HG02588 (cell line): ENCODE data around the gene EXOC6.

ENCODE experiments used
- ATAC-seq: cut with Tn5 transposase; IDR thresholded peaks from one replicate; pipeline ENCODE4 v1.9.1; 2021; ENCODE audit warnings: mild to moderate bottlenecking, moderate library complexity; ENCODE audit not compliant: unreplicated experiment

EXOC6 gene

DNA sequence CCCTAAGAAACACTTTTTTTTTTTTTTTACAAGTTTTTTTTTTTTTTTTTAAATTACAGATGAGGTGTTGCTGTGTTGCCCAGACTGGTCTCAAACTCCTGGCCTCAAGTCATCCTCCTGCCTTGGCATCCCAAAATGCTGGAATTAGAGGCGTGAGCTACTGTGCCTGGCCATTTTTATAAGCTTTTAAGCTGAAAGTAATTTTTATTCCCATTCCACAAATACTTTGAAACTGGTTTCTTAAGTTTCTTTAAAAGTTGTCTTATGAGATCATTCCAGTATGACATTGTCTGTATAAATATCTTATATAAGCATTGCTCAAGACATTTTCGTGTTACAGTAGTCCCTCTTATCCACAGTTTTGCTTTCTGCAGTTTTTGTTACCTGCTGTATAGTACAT is 150.9 kb downstream of the EXOC6 start:
- no peak for ATAC-seq

GRCh38 chr10:93006435-93007039 is 158.2 kb downstream of the EXOC6 start:
- ATAC-seq = no peak

- no peak for ATAC-seq
Observed at GRCh38 chr10:93015722-93016121, 167.4 kb downstream of the EXOC6 start.

- ATAC-seq = no peak
Observed at GRCh38 chr10:93023013-93023650, 174.8 kb downstream of the EXOC6 start.

DNA sequence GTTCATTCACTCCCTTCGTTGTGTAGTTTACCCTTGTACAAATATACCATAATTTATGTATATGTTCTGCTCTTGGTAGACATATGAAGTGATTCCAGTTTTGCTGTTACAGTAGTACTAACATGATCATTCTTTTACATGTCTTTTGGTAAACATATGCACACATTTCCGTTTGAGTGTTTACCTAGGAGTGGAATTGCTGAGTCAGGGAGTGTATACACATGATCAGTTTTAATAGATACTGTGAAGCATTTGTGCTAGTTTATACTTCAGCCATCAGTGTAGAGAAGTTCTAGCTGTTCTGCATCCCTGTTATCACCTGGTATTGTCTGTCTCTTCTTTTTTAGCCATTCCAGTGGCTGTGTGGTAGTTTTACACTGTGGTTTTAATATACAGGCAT is 177.8 kb downstream of the EXOC6 start:
- ATAC-seq = no peak

DNA sequence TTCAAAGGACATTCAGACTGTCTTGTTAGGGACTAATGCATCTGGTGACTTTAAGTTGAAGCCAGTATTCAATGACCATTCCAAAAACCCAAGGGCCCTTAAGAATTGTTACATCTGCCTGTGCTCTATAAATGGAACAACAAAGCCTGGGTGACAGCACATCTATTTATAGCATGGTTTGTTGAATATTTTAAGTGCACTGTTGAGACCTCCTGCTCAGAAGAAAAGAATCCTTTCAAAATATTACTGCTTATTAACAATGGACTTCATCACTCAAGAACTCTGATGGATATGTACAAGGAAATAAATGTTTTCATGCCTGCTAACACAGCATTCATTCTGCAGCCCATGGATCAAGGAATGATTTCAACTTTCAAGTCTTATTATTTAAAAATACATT is 179.2 kb downstream of the EXOC6 start:
- no peak for ATAC-seq

DNA sequence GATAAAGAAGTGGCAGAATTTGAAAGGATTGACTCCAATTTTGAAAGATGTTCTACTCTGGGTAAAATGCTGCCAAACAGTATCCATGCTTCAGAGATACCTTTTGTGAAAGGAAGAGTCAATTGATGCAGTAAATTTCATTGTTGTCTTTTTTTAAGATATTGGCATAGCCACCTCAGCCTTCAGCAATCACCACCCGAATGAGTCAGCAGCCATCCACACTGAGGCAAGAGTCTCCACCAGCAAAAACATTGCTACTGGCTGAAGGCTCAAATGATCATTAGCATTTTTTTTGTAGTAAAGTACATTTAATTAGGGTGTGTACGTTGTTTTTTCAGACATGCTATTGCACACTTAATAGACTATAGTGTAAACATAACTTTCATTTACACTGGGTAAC is 180.6 kb downstream of the EXOC6 start:
- ATAC-seq = no peak

GRCh38 chr10:93030409-93030808 is 182.1 kb downstream of the EXOC6 start:
- ATAC-seq = no peak

DNA sequence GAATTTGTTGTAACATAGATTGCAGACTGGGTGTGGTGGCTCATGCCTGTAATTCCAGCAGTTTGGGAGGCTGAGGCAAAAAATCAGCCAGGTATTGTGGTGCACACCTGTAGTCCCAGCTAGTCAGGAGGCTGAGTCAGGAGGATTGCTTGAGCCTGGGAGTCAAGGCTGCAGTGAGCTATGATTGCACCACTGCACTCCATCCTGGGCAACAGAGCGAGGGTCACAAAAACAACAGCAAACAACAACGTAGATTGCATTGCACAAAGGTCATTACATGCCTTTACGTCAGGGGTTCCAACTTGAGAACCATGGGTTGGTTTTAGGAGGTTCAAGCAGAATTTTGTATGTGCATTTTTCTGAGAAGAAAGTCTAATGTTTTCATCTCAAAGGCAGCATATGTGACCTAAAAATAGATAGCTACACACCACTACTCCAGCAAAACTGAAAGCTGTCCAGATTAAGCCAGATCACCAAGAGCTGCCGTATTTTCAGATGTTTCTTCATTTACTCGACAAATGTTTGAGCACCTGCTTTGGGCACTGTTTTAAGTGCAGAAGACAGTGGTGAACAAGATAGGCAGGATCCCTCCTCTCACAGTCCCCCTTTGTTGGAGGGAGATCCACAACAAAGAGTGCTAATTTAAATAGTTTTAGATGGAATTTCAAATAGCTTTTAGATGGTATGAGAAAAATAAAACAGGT is 183.9 kb downstream of the EXOC6 start:
- ATAC-seq = no peak

GRCh38 chr10:93032809-93033137 is 184.5 kb downstream of the EXOC6 start:
- ATAC-seq = no peak

GRCh38 chr10:93034426-93034825 is 186.1 kb downstream of the EXOC6 start:
- ATAC-seq = no peak

DNA sequence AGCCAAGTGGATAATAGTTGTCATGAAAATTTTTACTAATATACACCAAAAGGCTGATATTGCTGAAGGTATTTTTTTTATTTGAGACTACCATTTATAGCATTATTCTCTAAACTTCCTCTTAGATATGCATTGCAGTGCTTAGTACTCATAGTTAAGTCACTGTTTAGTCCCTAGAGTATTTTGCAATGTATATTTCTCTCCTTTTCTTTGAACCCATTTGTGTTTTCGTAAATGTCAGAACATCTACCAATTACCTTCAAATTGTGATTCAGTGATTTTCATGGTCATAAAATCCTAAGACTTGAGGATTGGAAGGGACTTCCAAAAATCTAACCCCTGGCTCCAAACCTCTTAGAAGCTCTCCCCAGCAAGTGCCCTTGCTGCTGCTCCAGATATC is 190.8 kb downstream of the EXOC6 start:
- ATAC-seq = no peak

- ATAC-seq = no peak
Observed at GRCh38 chr10:93039721-93040120, 191.4 kb downstream of the EXOC6 start.

DNA sequence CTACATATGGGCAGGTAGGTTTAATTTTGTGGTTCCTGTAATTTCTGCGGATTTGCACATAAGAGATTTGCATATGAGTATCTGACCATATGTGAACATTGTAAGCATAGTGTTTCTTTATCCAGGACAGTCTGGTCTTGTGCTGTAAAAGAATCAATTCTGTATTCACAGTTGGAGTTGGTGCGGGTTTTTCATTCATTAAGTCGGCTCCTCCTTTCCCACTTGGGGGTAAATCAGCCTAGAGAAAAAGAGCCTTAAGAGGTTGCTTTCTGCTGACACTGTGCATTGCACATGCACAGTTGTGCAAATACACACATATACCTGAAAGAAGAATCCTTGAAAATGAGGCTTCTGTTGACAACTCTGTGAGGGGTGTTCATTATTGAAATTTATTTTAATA is 206.2 kb downstream of the EXOC6 start:
- ATAC-seq = no peak

GRCh38 chr10:93058139-93058538 is 209.8 kb downstream of the EXOC6 start:
- no peak for ATAC-seq

DNA sequence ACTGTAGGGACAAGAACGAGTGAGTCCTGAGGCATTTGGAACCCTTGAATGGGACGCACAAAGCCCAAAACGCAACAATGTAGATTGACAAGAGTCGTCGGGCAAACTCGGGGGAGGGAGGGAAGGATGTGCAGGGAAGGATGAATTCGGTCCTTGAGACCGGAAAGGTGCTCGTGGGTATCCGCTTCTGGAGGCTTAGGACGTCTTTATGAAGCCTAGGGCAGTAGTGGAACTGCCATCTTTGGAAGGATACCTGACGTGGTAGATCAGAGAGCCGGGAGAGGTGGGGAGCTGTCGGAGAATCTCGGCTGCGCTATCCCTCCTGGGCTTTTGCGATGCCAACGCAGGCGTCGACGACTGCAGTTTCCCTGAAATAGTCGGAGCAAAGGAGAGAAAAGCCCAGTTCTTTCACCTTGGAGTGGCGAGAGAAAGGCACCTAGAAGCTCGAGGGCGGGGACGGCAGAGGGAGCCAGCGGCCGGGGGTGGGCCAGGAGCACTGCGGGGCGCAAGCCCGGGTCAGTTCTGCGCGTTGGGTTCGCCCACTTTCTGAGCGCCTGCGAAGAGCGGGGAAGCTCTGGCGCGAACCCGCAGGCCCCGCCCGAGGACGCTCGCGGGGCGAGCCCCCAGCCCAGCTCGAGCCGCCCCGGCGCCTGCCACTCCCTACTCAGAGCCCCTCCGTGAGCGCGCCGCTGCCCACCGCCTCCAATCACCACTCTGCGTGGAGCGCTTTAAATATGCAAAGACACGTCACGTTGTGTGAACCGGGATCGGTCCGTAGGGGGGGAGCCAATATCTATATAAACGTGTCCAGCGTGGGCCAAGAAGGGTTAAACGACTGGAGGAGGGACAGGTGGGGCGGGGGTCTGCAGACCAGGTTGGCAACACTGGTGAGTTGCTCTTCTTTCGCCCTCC is 211.9 kb downstream of the EXOC6 start, which contains the start of gene CYP26C1:
TSS of gene CYP26C1 (plus strand) at position 824 of the 912 bp plus-strand sequence. CDS start 466 bp downstream, outside the sequence.
- ATAC-seq = no peak

DNA sequence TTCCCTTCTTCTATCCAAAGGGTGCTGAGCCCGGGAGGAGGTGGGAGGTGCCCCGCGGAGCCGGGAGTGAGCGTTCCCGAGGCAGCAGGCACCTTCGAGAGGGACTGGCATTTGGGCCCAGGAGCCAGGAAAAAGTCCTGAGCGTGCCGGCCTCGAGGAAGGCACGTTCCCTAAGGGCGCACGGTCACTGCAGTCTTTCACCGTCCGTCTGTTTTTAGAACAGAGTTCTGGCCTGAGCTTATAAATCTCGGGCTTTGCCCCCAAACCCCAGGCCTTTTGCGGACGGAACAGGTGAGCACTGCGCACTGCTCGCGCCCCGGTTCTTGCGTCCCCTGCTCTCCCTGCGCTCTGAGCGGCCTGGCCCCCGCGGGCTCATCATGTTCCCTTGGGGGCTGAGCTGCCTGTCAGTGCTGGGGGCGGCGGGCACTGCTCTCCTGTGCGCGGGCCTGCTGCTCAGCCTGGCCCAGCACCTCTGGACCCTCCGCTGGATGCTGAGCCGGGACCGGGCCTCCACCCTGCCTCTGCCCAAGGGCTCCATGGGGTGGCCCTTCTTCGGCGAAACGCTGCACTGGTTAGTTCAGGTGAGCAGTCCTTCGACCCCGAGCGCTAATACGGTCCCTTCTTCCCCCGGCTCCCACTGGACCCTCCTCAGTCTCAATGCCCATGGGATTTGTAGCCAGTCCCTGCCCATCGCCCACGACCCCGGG is 212.7 kb downstream of the EXOC6 start:
- ATAC-seq = no peak

- ATAC-seq = no peak
Observed at GRCh38 chr10:93061594-93062513, 213.5 kb downstream of the EXOC6 start.

DNA sequence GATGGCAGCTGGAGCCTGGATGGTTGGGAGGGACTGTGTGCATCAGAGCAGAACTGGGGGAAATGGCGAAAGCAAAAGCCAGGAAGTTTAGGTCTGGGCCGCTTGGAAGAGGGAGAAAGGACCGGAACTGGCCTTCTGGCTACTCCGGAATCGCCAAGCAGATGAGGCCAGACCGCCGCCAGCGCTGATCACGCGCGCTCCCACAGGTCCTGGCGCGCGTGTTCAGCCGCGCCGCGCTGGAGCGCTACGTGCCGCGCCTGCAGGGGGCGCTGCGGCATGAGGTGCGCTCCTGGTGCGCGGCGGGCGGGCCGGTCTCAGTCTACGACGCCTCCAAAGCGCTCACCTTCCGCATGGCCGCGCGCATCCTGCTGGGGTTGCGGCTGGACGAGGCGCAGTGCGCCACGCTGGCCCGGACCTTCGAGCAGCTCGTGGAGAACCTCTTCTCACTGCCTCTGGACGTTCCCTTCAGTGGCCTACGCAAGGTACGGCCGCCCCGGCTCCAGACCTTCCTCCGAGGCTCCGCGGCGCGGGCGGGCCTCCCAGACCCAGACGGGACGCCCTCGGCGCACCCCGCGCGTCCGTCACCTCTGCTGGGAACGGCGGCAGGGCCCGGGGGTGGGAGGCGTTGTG is 214.3 kb downstream of the EXOC6 start:
- ATAC-seq = no peak
